ENCODE results near the gene AMMECR1.
A peak's percentile ranks its signal among the peaks of the same experiment; 100 is the strongest.

AMMECR1 gene

GRCh38 chrX:110267874-110268273 is 50.0 kb downstream of the AMMECR1 start:
- no peak for DNase-seq (ENCODE audit: low read depth)
- no peak overlapping the region for H3K4me3 ChIP-seq (replicated peaks; ENCODE audit: low read depth, low read length)
- no peak for TF ChIP-seq CTCF (IDR thresholded peaks at IDR 0.05; ENCODE audit: low read length, missing control alignments)

- no peak for DNase-seq (ENCODE audit: low read depth)
- TF ChIP-seq CTCF (IDR thresholded peaks at IDR 0.05; ENCODE audit: low read length, missing control alignments), result no peak
- no peak overlapping the region for H3K4me3 ChIP-seq (replicated peaks; ENCODE audit: low read depth, low read length)
These were observed 52.2 kb downstream of the AMMECR1 start for GRCh38 chrX:110265661-110266060.

GRCh38 chrX:110259117-110259516 is 58.8 kb downstream of the AMMECR1 start:
- H3K4me3 ChIP-seq (replicated peaks; ENCODE audit: low read depth, low read length), result no peak overlapping the region
- TF ChIP-seq CTCF (IDR thresholded peaks at IDR 0.05; ENCODE audit: low read length, missing control alignments), result no peak

GRCh38 chrX:110258552-110258951 is 59.3 kb downstream of the AMMECR1 start:
- no peak for TF ChIP-seq CTCF (IDR thresholded peaks at IDR 0.05; ENCODE audit: low read length, missing control alignments)
- H3K4me3 ChIP-seq (replicated peaks; ENCODE audit: low read depth, low read length), result no peak overlapping the region
- DNase-seq (ENCODE audit: low read depth), result peak; percentile 14

More at GRCh38 chrX:110259117-110259516, 58.8 kb downstream of the AMMECR1 start:
- no peak for DNase-seq (ENCODE audit: low read depth)

- DNase-seq (ENCODE audit: low read depth), result no peak
- H3K4me3 ChIP-seq (replicated peaks; ENCODE audit: low read depth, low read length), result no peak overlapping the region
- no peak for TF ChIP-seq CTCF (IDR thresholded peaks at IDR 0.05; ENCODE audit: low read length, missing control alignments)
These were observed 60.0 kb downstream of the AMMECR1 start for GRCh38 chrX:110257889-110258288.

GRCh38 chrX:110252711-110253110 is 65.2 kb downstream of the AMMECR1 start:
- TF ChIP-seq CTCF (IDR thresholded peaks at IDR 0.05; ENCODE audit: low read length, missing control alignments), result no peak
- H3K4me3 ChIP-seq (replicated peaks; ENCODE audit: low read depth, low read length), result no peak overlapping the region
- DNase-seq (ENCODE audit: low read depth), result no peak

GRCh38 chrX:110251961-110252360 is 65.9 kb downstream of the AMMECR1 start:
- TF ChIP-seq CTCF (IDR thresholded peaks at IDR 0.05; ENCODE audit: low read length, missing control alignments), result no peak
- no peak overlapping the region for H3K4me3 ChIP-seq (replicated peaks; ENCODE audit: low read depth, low read length)
- DNase-seq (ENCODE audit: low read depth), result no peak

All from fibroblast of pulmonary artery (primary cell).